A673 (cell line): ENCODE data around the gene HTR2B. TPM values are rescaled to one million over a fixed set of nuclear protein-coding genes. Genes with fewer than 3 reads are reported as not detected.
"Not testable (repeated sequence)": the region's sequence is repeated elsewhere in the genome, so short reads cannot be mapped to it uniquely, and the experiment has no call there.

Experiments
- BruUV-seq: library from RNA; stranded (reverse); fragments of 400-500 nt; replicated peaks from 2 replicates; lab custom pipeline; 2021; lab: Mats Ljungman, UMichigan
- CTCF ChIA-PET: fragments of 300-600 bp; sonication (Branson Sonifier 250); formaldehyde crosslinking; loops from one replicate; lab custom pipeline; 2022; ENCODE audit warnings: antibody characterized with exemption; lab: Charles Lee
- POLR2A ChIA-PET: fragments of 300-600 bp; sonication (Branson Sonifier 250); formaldehyde crosslinking; loops from one replicate; lab custom pipeline; 2022; ENCODE audit warnings: antibody characterized with exemption; ENCODE audit not compliant: low non-redundant PET; lab: Charles Lee
- DNase-seq: peaks from one replicate; pipeline ENCODE4 v3.0.0-alpha.2; 2015; ENCODE audit warnings: low spot score
- H3K27ac ChIP-seq: fragments of 200-600 bp; sonication (generic); 2 replicates; pipeline ENCODE4 v1.5.1; 2016; ENCODE audit warnings: mixed run types, low read depth, mild to moderate bottlenecking, mixed read lengths, antibody characterized with exemption, low read length; ENCODE audit not compliant: poor library complexity, severe bottlenecking
- H3K27me3 ChIP-seq: fragments of 200-600 bp; sonication (generic); replicated peaks from 2 replicates; pipeline ENCODE4 v1.6.1; 2017; ENCODE audit warnings: mixed run types, low read depth, mild to moderate bottlenecking, mixed read lengths, antibody characterized with exemption, low read length; ENCODE audit not compliant: insufficient read depth, poor library complexity
- H3K36me3 ChIP-seq: fragments of 200-600 bp; sonication (generic); 2 replicates; pipeline ENCODE4 v1.6.1; 2016; ENCODE audit warnings: mixed run types, mild to moderate bottlenecking, mixed read lengths, antibody characterized with exemption, low read length; ENCODE audit not compliant: insufficient read depth, poor library complexity, severe bottlenecking
- H3K4me1 ChIP-seq: fragments of 200-600 bp; sonication (generic); 2 replicates; pipeline ENCODE4 v1.6.1; 2017; ENCODE audit warnings: mixed run types, mild to moderate bottlenecking, mixed read lengths, antibody characterized with exemption, low read length; ENCODE audit not compliant: insufficient read depth, poor library complexity, severe bottlenecking
- H3K4me3 ChIP-seq: fragments of 200-600 bp; sonication (generic); 2 replicates; pipeline ENCODE4 v1.5.1; 2016; ENCODE audit warnings: low read depth, mixed run types, mild to moderate bottlenecking, mixed read lengths, low read length; ENCODE audit not compliant: poor library complexity, severe bottlenecking
- H3K9me3 ChIP-seq: fragments of 200-600 bp; sonication (generic); 2 replicates; pipeline ENCODE4 v1.6.1; 2016; ENCODE audit warnings: mixed run types, low read depth, mild to moderate bottlenecking, mixed read lengths, antibody characterized with exemption, low read length; ENCODE audit not compliant: poor library complexity, severe bottlenecking
- EZH2 ChIP-seq: fragments of 200-600 bp; sonication (generic); IDR thresholded peaks from 2 replicates; pipeline ENCODE4 v1.6.1; 2017; ENCODE audit warnings: borderline replicate concordance, low read depth, mild to moderate bottlenecking, mixed read lengths, antibody characterized with exemption, low read length; ENCODE audit not compliant: poor library complexity, severe bottlenecking
- intact Hi-C: fragments of 100-400 bp; cut with micrococcal nuclease; formaldehyde crosslinking; loops from one replicate; pipeline ENCODE4 v1.10.0; 2022; ENCODE audit not compliant: unreplicated experiment
- total RNA-seq: library from RNA; stranded (reverse); gene quantifications from 2 replicates; pipeline ENCODE4 v1.2.3, GENCODE V29; 2021
- TF ChIP-seq, protein P1 (sequence below): fragments of 300-800, 200-600 bp; sonication (generic); conservative IDR thresholded peaks from 2 replicates; pipeline ENCODE4 v1.5.1; 2017; ENCODE audit warnings: low read depth, mild to moderate bottlenecking, antibody characterized with exemption, low read length, moderate library complexity, mixed read lengths

HTR2B gene
- total RNA-seq, 1 experiment from 2014 or later: not detected

GRCh38 chr2:231084565-231084964 lies 40.3 kb downstream of the HTR2B start:
- intact Hi-C loops: no loop called here
- no TSS peak for BruUV-seq
- H3K36me3 ChIP-seq: peaks cover 91% of the 10 kb centered on the region

GRCh38 chr2:231069379-231070054 lies 55.3 kb downstream of the HTR2B start:
- ChIA-PET POLR2A (interaction anchor here (0.6 kb wide), 1 partner anchor 21 kb away, joined by 3 read pairs; no protein-coding TSS in a partner anchor), CTCF (interaction anchor here (0.6 kb wide), 1 partner anchor 14 kb away, joined by 3 read pairs; no protein-coding TSS in a partner anchor)
- no peaks in the 10 kb centered on the region for H3K4me1 ChIP-seq
- peaks cover 97% of the 10 kb centered on the region for H3K36me3 ChIP-seq
- H3K9me3 ChIP-seq: no peaks in the 10 kb centered on the region
- intact Hi-C loops: no loop called here
- TF ChIP-seq EZH2: no peak
- TF ChIP-seq, protein P1, sequence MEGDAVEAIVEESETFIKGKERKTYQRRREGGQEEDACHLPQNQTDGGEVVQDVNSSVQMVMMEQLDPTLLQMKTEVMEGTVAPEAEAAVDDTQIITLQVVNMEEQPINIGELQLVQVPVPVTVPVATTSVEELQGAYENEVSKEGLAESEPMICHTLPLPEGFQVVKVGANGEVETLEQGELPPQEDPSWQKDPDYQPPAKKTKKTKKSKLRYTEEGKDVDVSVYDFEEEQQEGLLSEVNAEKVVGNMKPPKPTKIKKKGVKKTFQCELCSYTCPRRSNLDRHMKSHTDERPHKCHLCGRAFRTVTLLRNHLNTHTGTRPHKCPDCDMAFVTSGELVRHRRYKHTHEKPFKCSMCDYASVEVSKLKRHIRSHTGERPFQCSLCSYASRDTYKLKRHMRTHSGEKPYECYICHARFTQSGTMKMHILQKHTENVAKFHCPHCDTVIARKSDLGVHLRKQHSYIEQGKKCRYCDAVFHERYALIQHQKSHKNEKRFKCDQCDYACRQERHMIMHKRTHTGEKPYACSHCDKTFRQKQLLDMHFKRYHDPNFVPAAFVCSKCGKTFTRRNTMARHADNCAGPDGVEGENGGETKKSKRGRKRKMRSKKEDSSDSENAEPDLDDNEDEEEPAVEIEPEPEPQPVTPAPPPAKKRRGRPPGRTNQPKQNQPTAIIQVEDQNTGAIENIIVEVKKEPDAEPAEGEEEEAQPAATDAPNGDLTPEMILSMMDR: no peak
- BruUV-seq: no TSS peak
- H3K4me3 ChIP-seq: no peak overlapping the region
- no peak for DNase-seq
- H3K27me3 ChIP-seq: no peaks in the 10 kb centered on the region
- no peak overlapping the region for H3K27ac ChIP-seq

More at GRCh38 chr2:231084565-231084964, 40.3 kb downstream of the HTR2B start:
- DNase-seq: no peak
- TF ChIP-seq, protein P1: no peak
- no peak for TF ChIP-seq EZH2
- H3K27ac ChIP-seq: no peak overlapping the region
- ChIA-PET CTCF (no interaction called here), POLR2A (no interaction called here)
- H3K4me3 ChIP-seq: no peak overlapping the region
- H3K4me1 ChIP-seq: no peaks in the 10 kb centered on the region
- no peaks in the 10 kb centered on the region for H3K9me3 ChIP-seq
- no peaks in the 10 kb centered on the region for H3K27me3 ChIP-seq

- H3K36me3 ChIP-seq: peaks cover 97% of the 10 kb centered on the region
- no peak overlapping the region for H3K4me3 ChIP-seq
- H3K4me1 ChIP-seq: no peaks in the 10 kb centered on the region
- BruUV-seq: no TSS peak
- ChIA-PET POLR2A (interaction anchor here (0.6 kb wide), 1 partner anchor 22 kb away, joined by 3 read pairs; no protein-coding TSS in a partner anchor), CTCF (no interaction called here)
- H3K27ac ChIP-seq: peak overlapping the region; percentile 22
- no peak for DNase-seq
- no peaks in the 10 kb centered on the region for H3K27me3 ChIP-seq
- no peaks in the 10 kb centered on the region for H3K9me3 ChIP-seq
- TF ChIP-seq, protein P1: no peak
- TF ChIP-seq EZH2: no peak
- intact Hi-C loops: no loop called here
These were observed 56.2 kb downstream of the HTR2B start for GRCh38 chr2:231068525-231069222.

DNA sequence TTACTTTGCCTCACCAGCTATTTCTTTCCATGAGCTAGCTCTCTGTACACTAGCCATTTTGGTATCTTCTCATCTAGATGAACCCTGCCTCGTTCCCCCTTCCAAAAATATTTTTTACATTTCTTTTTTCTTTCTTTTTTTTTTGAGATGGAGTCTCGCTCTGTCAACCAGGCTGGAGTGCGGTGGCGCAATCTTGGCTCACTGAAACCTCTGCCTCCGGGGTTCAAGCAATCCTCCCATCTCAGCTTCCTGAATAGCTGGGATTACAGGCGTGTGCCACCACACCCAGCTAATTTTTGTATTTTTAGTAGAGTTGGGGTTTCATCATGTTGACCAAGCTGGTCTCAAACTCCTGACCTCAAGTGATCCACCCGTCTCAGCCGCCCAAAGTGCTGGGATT lies 57.3 kb downstream of the HTR2B start:
- H3K9me3 ChIP-seq, H3K27me3 ChIP-seq, H3K4me1 ChIP-seq, CTCF ChIA-PET, H3K27ac ChIP-seq, intact Hi-C loops, DNase-seq, POLR2A ChIA-PET, BruUV-seq, H3K4me3 ChIP-seq: not testable (repeated sequence)
- H3K36me3 ChIP-seq: peaks cover 98% of the 10 kb centered on the region
